ENCODE data around the gene RANBP1.
A peak's percentile ranks its signal among the peaks of the same experiment; 100 is the strongest.
"Not testable (repeated sequence)": the region's sequence is repeated elsewhere in the genome, so short reads cannot be mapped to it uniquely, and the experiment has no call there.

RANBP1 gene

GRCh38 chr22:20115691-20116375 lies at the start of gene RANBP1:
Gene RANBP1, plus strand, starts transcription at chr22:20116104. Its CDS starts 81 bp downstream, at chr22:20116185.
- TF ChIP-seq CTCF (IDR thresholded peaks at IDR 0.05) = no peak
- DNase-seq (ENCODE audit: low spot score) = no peak
- H3K27ac ChIP-seq = peak within 1 kb of the TSS; percentile 67 to 93

GRCh38 chr22:20066617-20067383 lies 49.1 kb upstream of the RANBP1 start:
- DNase-seq (ENCODE audit: low spot score) = no peak
- no peak for TF ChIP-seq CTCF (IDR thresholded peaks at IDR 0.05)
- no peak overlapping the region for H3K27ac ChIP-seq
- no peak overlapping the region for H3K4me3 ChIP-seq

More at GRCh38 chr22:20115691-20116375, at the start of gene RANBP1:
- peak within 1 kb of the TSS; percentile 90 for H3K4me3 ChIP-seq

GRCh38 chr22:20067384-20067682 lies 48.6 kb upstream of the RANBP1 start:
- H3K27ac ChIP-seq; DNase-seq (ENCODE audit: low spot score); H3K4me3 ChIP-seq: not testable (repeated sequence)

- TF ChIP-seq CTCF (IDR thresholded peaks at IDR 0.05) = no peak
- DNase-seq (ENCODE audit: low spot score) = no peak
- Histone ChIP-seq H3K27ac (no peak overlapping the region), H3K4me3 (no peak overlapping the region)
Measured at GRCh38 chr22:20068640-20069039, 47.3 kb upstream of the RANBP1 start.

- H3K4me3 ChIP-seq = no peak overlapping the region
- no peak overlapping the region for H3K27ac ChIP-seq
- no peak for TF ChIP-seq CTCF (IDR thresholded peaks at IDR 0.05)
- no peak for DNase-seq (ENCODE audit: low spot score)
Measured at GRCh38 chr22:20069331-20070042, 46.4 kb upstream of the RANBP1 start.

- Histone ChIP-seq H3K4me3 (no peak overlapping the region), H3K27ac (no peak overlapping the region)
- TF ChIP-seq CTCF (IDR thresholded peaks at IDR 0.05) = no peak
- DNase-seq (ENCODE audit: low spot score) = no peak
Measured at GRCh38 chr22:20071524-20071972, 44.4 kb upstream of the RANBP1 start.

GRCh38 chr22:20076627-20077172 lies 39.2 kb upstream of the RANBP1 start:
- no peak for TF ChIP-seq CTCF (IDR thresholded peaks at IDR 0.05)
- DNase-seq (ENCODE audit: low spot score) = no peak
- Histone ChIP-seq H3K27ac (no peak overlapping the region), H3K4me3 (no peak overlapping the region)
